ENCODE measurements around the gene REM2.

GRCh38 chr14:22932146-22932545 is 49.1 kb downstream of the REM2 start:
- TF ChIP-seq, protein P1, sequence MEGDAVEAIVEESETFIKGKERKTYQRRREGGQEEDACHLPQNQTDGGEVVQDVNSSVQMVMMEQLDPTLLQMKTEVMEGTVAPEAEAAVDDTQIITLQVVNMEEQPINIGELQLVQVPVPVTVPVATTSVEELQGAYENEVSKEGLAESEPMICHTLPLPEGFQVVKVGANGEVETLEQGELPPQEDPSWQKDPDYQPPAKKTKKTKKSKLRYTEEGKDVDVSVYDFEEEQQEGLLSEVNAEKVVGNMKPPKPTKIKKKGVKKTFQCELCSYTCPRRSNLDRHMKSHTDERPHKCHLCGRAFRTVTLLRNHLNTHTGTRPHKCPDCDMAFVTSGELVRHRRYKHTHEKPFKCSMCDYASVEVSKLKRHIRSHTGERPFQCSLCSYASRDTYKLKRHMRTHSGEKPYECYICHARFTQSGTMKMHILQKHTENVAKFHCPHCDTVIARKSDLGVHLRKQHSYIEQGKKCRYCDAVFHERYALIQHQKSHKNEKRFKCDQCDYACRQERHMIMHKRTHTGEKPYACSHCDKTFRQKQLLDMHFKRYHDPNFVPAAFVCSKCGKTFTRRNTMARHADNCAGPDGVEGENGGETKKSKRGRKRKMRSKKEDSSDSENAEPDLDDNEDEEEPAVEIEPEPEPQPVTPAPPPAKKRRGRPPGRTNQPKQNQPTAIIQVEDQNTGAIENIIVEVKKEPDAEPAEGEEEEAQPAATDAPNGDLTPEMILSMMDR (IDR thresholded peaks at IDR 0.05; ENCODE audit: low read depth, low read length), result no peak
- TF ChIP-seq EZH2phosphoT487 (IDR thresholded peaks at IDR 0.05; ENCODE audit: low read depth), result no peak
